Panc1 (cell line): ENCODE results near the gene GLG1.
"Not testable (repeated sequence)": the region's sequence is repeated elsewhere in the genome, so short reads cannot be mapped to it uniquely, and the experiment has no call there.

Experiments
- CTCF ChIP-seq: fragments of 450-650 bp; IDR thresholded peaks from 2 replicates; pipeline ENCODE4 v1.5.1; 2017; ENCODE audit warnings: mild to moderate bottlenecking
- POLR2AphosphoS5 ChIP-seq: IDR thresholded peaks from 2 replicates; pipeline ENCODE4 v1.6.1; 2012; ENCODE audit warnings: mild to moderate bottlenecking, low read depth, low read length, moderate library complexity
- REST ChIP-seq, 2 experiments: IDR thresholded peaks; 2 replicates each; pipeline ENCODE4 v1.6.1; 2011 to 2012; ENCODE audit warnings: low read depth in 2 of 2, control low read depth in 1 of 2, low read length in 1 of 2, mild to moderate bottlenecking in 1 of 2, moderate library complexity in 1 of 2; ENCODE audit not compliant: insufficient read depth in 1 of 2
- SIN3A ChIP-seq: IDR thresholded peaks from 2 replicates; pipeline ENCODE4 v1.6.1; 2012; ENCODE audit warnings: low read depth, mild to moderate bottlenecking, low read length, moderate library complexity, borderline replicate concordance; ENCODE audit not compliant: insufficient read depth
- TCF7L2 ChIP-seq: IDR thresholded peaks from 2 replicates; pipeline ENCODE4 v1.6.1; 2011; ENCODE audit warnings: mild to moderate bottlenecking, low read depth, low read length, inconsistent platforms

- TF ChIP-seq CTCF, result peak; percentile 84
- not testable (repeated sequence) for TF ChIP-seq POLR2AphosphoS5; REST (IDR thresholded peaks at IDR 0.05; ENCODE audit: insufficient read depth in 1 of 2, low read depth in 2 of 2, low read length in 1 of 2); TCF7L2; SIN3A
These were observed 176.7 kb downstream of the GLG1 start for GRCh38 chr16:74430036-74430712.
